Measurements from ENCODE around the gene RUNX1. TPM values are rescaled to one million over a fixed set of nuclear protein-coding genes. Genes with fewer than 3 reads are reported as not detected.
A peak's percentile ranks its signal among the peaks of the same experiment; 100 is the strongest.

The RUNX1 gene
- total and polyA plus RNA-seq, 2 of the 13 experiments (the other 11 are each of a cell fraction or from before 2014, with no cell fraction given): 5.4 to 6.4 TPM

GRCh38 chr21:34817821-34818661 is 231.1 kb downstream of the RUNX1 start (continued):
- TF ChIP-seq ZBTB10 (CRISPR knock-in tag; IDR thresholded peaks at IDR 0.05; ENCODE audit: borderline replicate concordance) (peak; percentile 79; the same call in 1 of the 2 replicates), MAFF (IDR thresholded peaks at IDR 0.05; ENCODE audit: low read depth, low read length) (no peak), RARA (CRISPR knock-in tag; IDR thresholded peaks at IDR 0.05) (peak; percentile 45; the same call in 1 of the 2 replicates), TRAFD1 (CRISPR knock-in tag; IDR thresholded peaks at IDR 0.05; ENCODE audit: borderline replicate concordance) (no peak; the same call in 1 of the 2 replicates), ZSCAN9 (CRISPR knock-in tag; IDR thresholded peaks at IDR 0.05; ENCODE audit: borderline replicate concordance) (peak; percentile 76; the same call in 1 of the 2 replicates), PAX8 (CRISPR knock-in tag; IDR thresholded peaks at IDR 0.05; ENCODE audit: borderline replicate concordance) (no peak), RBAK (CRISPR knock-in tag; IDR thresholded peaks at IDR 0.05) (no peak), MLX (CRISPR knock-in tag; IDR thresholded peaks at IDR 0.05) (0 out of 2 replicates have a peak, but pooled peaks have one; percentile 14), BCL6 (CRISPR knock-in tag; IDR thresholded peaks at IDR 0.05) (peak; percentile 42; the same call in 1 of the 2 replicates), ZFY (CRISPR knock-in tag; IDR thresholded peaks at IDR 0.05) (peak; percentile 55; the same call in 1 of the 2 replicates), FOXA3 (CRISPR knock-in tag; IDR thresholded peaks at IDR 0.05) (peak; percentile 40; the same call in 1 of the 2 replicates), ZNF280B (CRISPR knock-in tag; IDR thresholded peaks at IDR 0.05; ENCODE audit: borderline replicate concordance) (no peak), ZNF501 (CRISPR knock-in tag; IDR thresholded peaks at IDR 0.05) (peak; percentile 67), TBX2 (CRISPR knock-in tag; IDR thresholded peaks at IDR 0.05; ENCODE audit: borderline replicate concordance) (peak; percentile 74; the same call in 1 of the 2 replicates), TGIF2 (CRISPR knock-in tag; IDR thresholded peaks at IDR 0.05) (peak; percentile 63; the same call in 1 of the 2 replicates), MEF2D (CRISPR knock-in tag; IDR thresholded peaks at IDR 0.05) (no peak), NR2F1 (CRISPR knock-in tag; IDR thresholded peaks at IDR 0.05) (no peak), TEAD2 (CRISPR knock-in tag; IDR thresholded peaks at IDR 0.05) (no peak), ZNF282 (IDR thresholded peaks at IDR 0.05; ENCODE audit: partially characterized antibody) (no peak), ZNF362 (CRISPR knock-in tag; IDR thresholded peaks at IDR 0.05; ENCODE audit: borderline replicate concordance) (0 out of 2 replicates have a peak, but pooled peaks have one; percentile 8), MAX (IDR thresholded peaks at IDR 0.05) (peak; percentile 30)

Data from HepG2 (cell line).